HepG2 (cell line): ENCODE results near the gene CFAP300. TPM values are rescaled to one million over a fixed set of nuclear protein-coding genes. Genes with fewer than 3 reads are reported as not detected.

ENCODE experiments used
- ARNTL ChIP-seq: sonication (generic); formaldehyde crosslinking; IDR thresholded peaks from 2 replicates; pipeline ENCODE4 v1.4.0; 2020; ENCODE audit warnings: mild to moderate bottlenecking, missing genetic modification reagents
- ATF5 ChIP-seq: sonication (generic); formaldehyde crosslinking; IDR thresholded peaks from 2 replicates; pipeline ENCODE4 v1.4.0; 2020; ENCODE audit warnings: mild to moderate bottlenecking, low read depth, missing genetic modification reagents
- CENPT ChIP-seq: sonication (generic); formaldehyde crosslinking; IDR thresholded peaks from 2 replicates; pipeline ENCODE4 v1.8.0; 2022; ENCODE audit warnings: low read depth, mild to moderate bottlenecking, moderate library complexity, missing genetic modification reagents
- DMTF1 ChIP-seq: sonication (generic); formaldehyde crosslinking; IDR thresholded peaks from 2 replicates; pipeline ENCODE4 v1.4.0; 2020; ENCODE audit warnings: mild to moderate bottlenecking, missing genetic modification reagents
- FOSL2 ChIP-seq: sonication (generic); formaldehyde crosslinking; IDR thresholded peaks from 2 replicates; pipeline ENCODE4 v1.4.0; 2020; ENCODE audit warnings: missing genetic modification reagents
- HOXA3 ChIP-seq: sonication (generic); formaldehyde crosslinking; IDR thresholded peaks from 2 replicates; pipeline ENCODE4 v1.5.0; 2020; ENCODE audit warnings: missing genetic modification reagents
- SKI ChIP-seq: fragments of 450-650 bp; IDR thresholded peaks from one replicate; pipeline ENCODE4 v1.6.1; 2018; ENCODE audit warnings: mild to moderate bottlenecking; ENCODE audit not compliant: partially characterized antibody
- TBX2 ChIP-seq: sonication (generic); formaldehyde crosslinking; IDR thresholded peaks from 2 replicates; pipeline ENCODE4 v1.5.0; 2020; ENCODE audit warnings: missing genetic modification reagents, mild to moderate bottlenecking, borderline replicate concordance
- TEAD3 ChIP-seq: optimal IDR thresholded peaks from 2 replicates; pipeline ENCODE3; 2016; ENCODE audit warnings: borderline replicate concordance
- UBTF ChIP-seq: sonication (generic); formaldehyde crosslinking; IDR thresholded peaks from 2 replicates; pipeline ENCODE4 v1.4.0; 2020; ENCODE audit warnings: mild to moderate bottlenecking, missing genetic modification reagents
- ZEB1 ChIP-seq: IDR thresholded peaks from 2 replicates; pipeline ENCODE4 v1.6.1; 2012; ENCODE audit warnings: mild to moderate bottlenecking, low read depth, inconsistent platforms; ENCODE audit not compliant: insufficient replicate concordance
- ZFP82 ChIP-seq: sonication (generic); formaldehyde crosslinking; IDR thresholded peaks from 2 replicates; pipeline ENCODE4 v1.5.1; 2020; ENCODE audit warnings: mild to moderate bottlenecking, missing genetic modification reagents, borderline replicate concordance
- ZNF333 ChIP-seq: sonication (generic); formaldehyde crosslinking; IDR thresholded peaks from 2 replicates; pipeline ENCODE4 v1.4.0; 2020; ENCODE audit warnings: mild to moderate bottlenecking, missing genetic modification reagents, borderline replicate concordance
- ZNF432 ChIP-seq: sonication (generic); formaldehyde crosslinking; IDR thresholded peaks from 2 replicates; pipeline ENCODE4 v1.5.0; 2020; ENCODE audit warnings: missing genetic modification reagents, mild to moderate bottlenecking, borderline replicate concordance
- ZNF614 ChIP-seq: IDR thresholded peaks from 2 replicates; pipeline ENCODE4 v1.6.1; 2018; ENCODE audit warnings: missing biosample characterization, missing genetic modification reagents, inconsistent platforms, borderline replicate concordance
- ZNF619 ChIP-seq: sonication (generic); formaldehyde crosslinking; IDR thresholded peaks from 2 replicates; pipeline ENCODE4 v1.4.0; 2020; ENCODE audit warnings: mild to moderate bottlenecking, missing genetic modification reagents
- polyA plus RNA-seq, 8 experiments: library from polyadenylated mRNA; depleted of rRNA in 3 of 8; stranded (reverse) in 7 of 8; unstranded in 1 of 8; fragments of >200 nt; fragmentation: Illumina TruSeq in 4 of 8; extraction: Trizol in 4 of 8; gene quantifications; 2 replicates each; pipeline versions ENCODE4 v1.2.1 to v1.2.3, GENCODE V29; 2011 to 2016; ENCODE audit warnings: low read depth in 4 of 8, missing spikeins in 1 of 8, mixed read lengths in 1 of 8; ENCODE audit not compliant: insufficient read depth in 1 of 8
- total RNA-seq, 5 experiments: library from RNA; depleted of rRNA; stranded (reverse); fragments of >200 nt; fragmentation: Illumina TruSeq; extraction: Trizol; gene quantifications; 2 replicates each; pipeline ENCODE4 v1.2.3, GENCODE V29; 2016; ENCODE audit warnings: low read depth in 1 of 5
- TF ChIP-seq, protein P1 (sequence below): sonication (generic); formaldehyde crosslinking; IDR thresholded peaks from 2 replicates; pipeline ENCODE4 v1.4.0; 2020; ENCODE audit warnings: missing genetic modification reagents

Gene CFAP300
- total and polyA plus RNA-seq, 2 of the 13 experiments (the other 11 are each of a cell fraction or from before 2014, with no cell fraction given), result not detected

GRCh38 chr11:102111011-102111786 is 64.0 kb downstream of the CFAP300 start (continued):
- TF ChIP-seq, protein P1, sequence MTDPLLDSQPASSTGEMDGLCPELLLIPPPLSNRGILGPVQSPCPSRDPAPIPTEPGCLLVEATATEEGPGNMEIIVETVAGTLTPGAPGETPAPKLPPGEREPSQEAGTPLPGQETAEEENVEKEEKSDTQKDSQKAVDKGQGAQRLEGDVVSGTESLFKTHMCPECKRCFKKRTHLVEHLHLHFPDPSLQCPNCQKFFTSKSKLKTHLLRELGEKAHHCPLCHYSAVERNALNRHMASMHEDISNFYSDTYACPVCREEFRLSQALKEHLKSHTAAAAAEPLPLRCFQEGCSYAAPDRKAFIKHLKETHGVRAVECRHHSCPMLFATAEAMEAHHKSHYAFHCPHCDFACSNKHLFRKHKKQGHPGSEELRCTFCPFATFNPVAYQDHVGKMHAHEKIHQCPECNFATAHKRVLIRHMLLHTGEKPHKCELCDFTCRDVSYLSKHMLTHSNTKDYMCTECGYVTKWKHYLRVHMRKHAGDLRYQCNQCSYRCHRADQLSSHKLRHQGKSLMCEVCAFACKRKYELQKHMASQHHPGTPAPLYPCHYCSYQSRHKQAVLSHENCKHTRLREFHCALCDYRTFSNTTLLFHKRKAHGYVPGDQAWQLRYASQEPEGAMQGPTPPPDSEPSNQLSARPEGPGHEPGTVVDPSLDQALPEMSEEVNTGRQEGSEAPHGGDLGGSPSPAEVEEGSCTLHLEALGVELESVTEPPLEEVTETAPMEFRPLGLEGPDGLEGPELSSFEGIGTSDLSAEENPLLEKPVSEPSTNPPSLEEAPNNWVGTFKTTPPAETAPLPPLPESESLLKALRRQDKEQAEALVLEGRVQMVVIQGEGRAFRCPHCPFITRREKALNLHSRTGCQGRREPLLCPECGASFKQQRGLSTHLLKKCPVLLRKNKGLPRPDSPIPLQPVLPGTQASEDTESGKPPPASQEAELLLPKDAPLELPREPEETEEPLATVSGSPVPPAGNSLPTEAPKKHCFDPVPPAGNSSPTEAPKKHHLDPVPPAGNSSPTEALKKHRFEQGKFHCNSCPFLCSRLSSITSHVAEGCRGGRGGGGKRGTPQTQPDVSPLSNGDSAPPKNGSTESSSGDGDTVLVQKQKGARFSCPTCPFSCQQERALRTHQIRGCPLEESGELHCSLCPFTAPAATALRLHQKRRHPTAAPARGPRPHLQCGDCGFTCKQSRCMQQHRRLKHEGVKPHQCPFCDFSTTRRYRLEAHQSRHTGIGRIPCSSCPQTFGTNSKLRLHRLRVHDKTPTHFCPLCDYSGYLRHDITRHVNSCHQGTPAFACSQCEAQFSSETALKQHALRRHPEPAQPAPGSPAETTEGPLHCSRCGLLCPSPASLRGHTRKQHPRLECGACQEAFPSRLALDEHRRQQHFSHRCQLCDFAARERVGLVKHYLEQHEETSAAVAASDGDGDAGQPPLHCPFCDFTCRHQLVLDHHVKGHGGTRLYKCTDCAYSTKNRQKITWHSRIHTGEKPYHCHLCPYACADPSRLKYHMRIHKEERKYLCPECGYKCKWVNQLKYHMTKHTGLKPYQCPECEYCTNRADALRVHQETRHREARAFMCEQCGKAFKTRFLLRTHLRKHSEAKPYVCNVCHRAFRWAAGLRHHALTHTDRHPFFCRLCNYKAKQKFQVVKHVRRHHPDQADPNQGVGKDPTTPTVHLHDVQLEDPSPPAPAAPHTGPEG, result peak; percentile 96; the same call in 1 of the 2 replicates
- TF ChIP-seq FOSL2 (CRISPR knock-in tag) (peak; percentile 30; the same call in 1 of the 2 replicates), ZEB1 (no peak), DMTF1 (CRISPR knock-in tag) (no peak), UBTF (CRISPR knock-in tag) (peak; percentile 47; the same call in 1 of the 2 replicates), ZFP82 (CRISPR knock-in tag) (0 out of 2 replicates have a peak, but pooled peaks have one; percentile 19), SKI (peak; percentile 40), TEAD3 (CRISPR knock-in tag) (peak; percentile 76), CENPT (no peak), HOXA3 (CRISPR knock-in tag) (peak; percentile 57), TBX2 (CRISPR knock-in tag) (peak; percentile 56; the same call in 1 of the 2 replicates), ZNF619 (no peak), ZNF432 (CRISPR knock-in tag) (no peak), ARNTL (CRISPR knock-in tag) (peak; percentile 58; the same call in 1 of the 2 replicates), ZNF614 (CRISPR knock-in tag) (0 out of 2 replicates have a peak, but pooled peaks have one; percentile 35), ATF5 (CRISPR knock-in tag) (no peak), ZNF333 (CRISPR knock-in tag) (no peak)
